SK-N-SH treated with all-trans-retinoic acid at 6 μM for 48 hours (cell line): ENCODE measurements around the gene COPE.

Source experiments
- ARNTL ChIP-seq: fragments of 450-650 bp; formaldehyde crosslinking; IDR thresholded peaks from 2 replicates; pipeline ENCODE4 v1.5.0; 2020; ENCODE audit warnings: low read depth, mild to moderate bottlenecking, moderate library complexity, borderline replicate concordance
- BACH2 ChIP-seq: fragments of 250-450 bp; sonication (Bioruptor Pico); IDR thresholded peaks from 2 replicates; pipeline ENCODE4 v1.9.0; 2021; ENCODE audit warnings: mild to moderate bottlenecking, borderline replicate concordance
- CREB5 ChIP-seq: fragments of 250-450 bp; sonication (Bioruptor Pico); IDR thresholded peaks from 2 replicates; pipeline ENCODE4 v1.5.1; 2020; ENCODE audit warnings: low read depth, mild to moderate bottlenecking, moderate library complexity
- CSDC2 ChIP-seq: fragments of 250-450 bp; sonication (Bioruptor Pico); IDR thresholded peaks from 2 replicates; pipeline ENCODE4 v1.5.0; 2020; ENCODE audit warnings: mild to moderate bottlenecking, moderate library complexity
- ISL1 ChIP-seq: fragments of 250-450 bp; sonication (Bioruptor Pico); IDR thresholded peaks from 2 replicates; pipeline ENCODE4 v2.1.2; 2022; ENCODE audit warnings: mild to moderate bottlenecking, moderate library complexity
- PATZ1 ChIP-seq: fragments of 250-450 bp; sonication (Bioruptor Pico); IDR thresholded peaks from 2 replicates; pipeline ENCODE4 v1.8.0; 2020; ENCODE audit warnings: mild to moderate bottlenecking, moderate library complexity, borderline replicate concordance
- RARB ChIP-seq: fragments of 250-450 bp; sonication (Bioruptor Pico); IDR thresholded peaks from 2 replicates; pipeline ENCODE4 v1.8.0; 2021; ENCODE audit warnings: mild to moderate bottlenecking, moderate library complexity
- ZC3H10 ChIP-seq: fragments of 250-450 bp; sonication (Bioruptor Pico); IDR thresholded peaks from 2 replicates; pipeline ENCODE4 v1.5.1; 2021; ENCODE audit warnings: mild to moderate bottlenecking, moderate library complexity
- ZFP30 ChIP-seq: fragments of 450-650 bp; formaldehyde crosslinking; IDR thresholded peaks from 2 replicates; pipeline ENCODE4 v1.5.0; 2022; ENCODE audit warnings: mild to moderate bottlenecking, moderate library complexity
- ZNF565 ChIP-seq: fragments of 450-650 bp; formaldehyde crosslinking; conservative IDR thresholded peaks from 2 replicates; pipeline ENCODE4 v1.5.0; 2020; ENCODE audit warnings: low read depth, mild to moderate bottlenecking, moderate library complexity

- TF ChIP-seq ISL1 (CRISPR knock-in tag) (no peak), ZFP30 (CRISPR knock-in tag) (no peak), CSDC2 (CRISPR knock-in tag) (no peak), CREB5 (no peak), PATZ1 (no peak), ARNTL (no peak), RARB (CRISPR knock-in tag) (no peak), ZC3H10 (CRISPR knock-in tag) (no peak), ZNF565 (CRISPR knock-in tag) (no peak), BACH2 (CRISPR knock-in tag) (no peak)
Observed at GRCh38 chr19:18954094-18954493, 34.9 kb upstream of the COPE start.
